HCT116 (cell line): ENCODE measurements around the gene ACSL6. TPM values are rescaled to one million over a fixed set of nuclear protein-coding genes. Genes with fewer than 3 reads are reported as not detected.

Experiments
- ATAC-seq: fragments of 200-7000 bp; cut with Tn5 transposase; 2 replicates; pipeline ENCODE4 v1.9.1; 2020; ENCODE audit warnings: mild to moderate bottlenecking, moderate library complexity
- BruUV-seq: library from RNA; stranded (reverse); fragments of 400-500 nt; replicated peaks from 2 replicates; lab custom pipeline; 2021; lab: Mats Ljungman, UMichigan
- CTCF ChIA-PET: fragments of 300-600 bp; sonication (Branson Sonifier 250); formaldehyde crosslinking; loops from one replicate; lab custom pipeline; 2021; ENCODE audit warnings: antibody characterized with exemption; lab: Charles Lee
- POLR2A ChIA-PET: fragments of 300-600, 350-600 bp; sonication (Branson Sonifier 250); formaldehyde crosslinking; loops from one replicate; lab custom pipeline; 2021; ENCODE audit warnings: antibody characterized with exemption; lab: Charles Lee
- RAD21 ChIA-PET, 2 experiments: fragments of 300-600 bp; sonication (Branson Sonifier 250); formaldehyde crosslinking; loops; one replicate each; lab custom pipeline; 2023; ENCODE audit warnings: low total read pairs in 2 of 2; ENCODE audit not compliant: uncharacterized antibody in 2 of 2, unreplicated experiment in 2 of 2, low non-redundant PET in 1 of 2; lab: Charles Lee
- DNase-seq: peaks from one replicate; pipeline ENCODE4 v3.0.0-alpha.2; 2010; ENCODE audit warnings: low read depth, low spot score
- H2AFZ ChIP-seq: fragments of 200-600 bp; shearing (Covaris generic), sonication (generic); 2 replicates; pipeline ENCODE4 v1.6.1; 2017; ENCODE audit warnings: low read depth, mixed run types, mixed read lengths, antibody characterized with exemption, low read length; ENCODE audit not compliant: poor library complexity, severe bottlenecking
- H3K27ac ChIP-seq: 2 replicates; pipeline ENCODE4 v1.5.1; 2012; ENCODE audit warnings: low read depth, low read length
- H3K27me3 ChIP-seq: fragments of 200-600 bp; sonication (generic); 2 replicates; pipeline ENCODE4 v1.6.1; 2016; ENCODE audit warnings: mixed run types, low read length, mixed read lengths; ENCODE audit not compliant: insufficient read depth
- H3K36me3 ChIP-seq, 2 experiments: fragments of 200-500 bp in 1 of 2; fragments of 200-600 bp in 1 of 2; sonication (Bioruptor generic) in 1 of 2; sonication (generic) in 1 of 2; 2 replicates each; pipeline versions ENCODE4 v1.5.1 to v1.6.1; 2014 to 2016; ENCODE audit warnings: low read length in 2 of 2, inconsistent platforms in 1 of 2, mixed read lengths in 1 of 2, mixed run types in 1 of 2; ENCODE audit not compliant: insufficient read depth in 2 of 2, control insufficient read depth in 1 of 2
- H3K4me1 ChIP-seq, 2 experiments: fragments of 200-600 bp in 1 of 2; sonication (generic) in 1 of 2; 2 replicates each; pipeline versions ENCODE4 v1.5.1 to v1.6.1; 2012 to 2017; ENCODE audit warnings: low read length in 2 of 2, inconsistent platforms in 1 of 2, mild to moderate bottlenecking in 1 of 2, mixed read lengths in 1 of 2, mixed run types in 1 of 2, moderate library complexity in 1 of 2; ENCODE audit not compliant: insufficient read depth in 2 of 2, control insufficient read depth in 1 of 2
- H3K4me2 ChIP-seq: fragments of 200-600 bp; sonication (generic); 2 replicates; pipeline ENCODE4 v1.6.1; 2017; ENCODE audit warnings: mixed run types, low read length, mixed read lengths
- H3K4me3 ChIP-seq, 2 experiments: fragments of 200-600 bp in 1 of 2; sonication (generic) in 1 of 2; replicated peaks in 1 of 2; 2 replicates each; pipeline ENCODE4 v1.5.1; 2011 to 2016; ENCODE audit warnings: low read length in 2 of 2, control low read depth in 1 of 2, low read depth in 1 of 2, mild to moderate bottlenecking in 1 of 2, mixed read lengths in 1 of 2, mixed run types in 1 of 2
- H3K79me2 ChIP-seq: fragments of 200-600 bp; sonication (generic); 2 replicates; pipeline ENCODE4 v1.6.1; 2017; ENCODE audit warnings: mild to moderate bottlenecking, mixed run types, low read length, moderate library complexity, mixed read lengths; ENCODE audit not compliant: insufficient read depth
- H3K9ac ChIP-seq: fragments of 200-600 bp; sonication (generic); 2 replicates; pipeline ENCODE4 v1.6.1; 2016; ENCODE audit warnings: low read length, mixed read lengths
- H3K9me2 ChIP-seq: fragments of 200-600 bp; sonication (generic), shearing (Covaris generic); 2 replicates; pipeline ENCODE4 v1.6.1; 2017; ENCODE audit warnings: mixed run types, mild to moderate bottlenecking, moderate library complexity; ENCODE audit not compliant: insufficient read depth
- H3K9me3 ChIP-seq, 2 experiments: fragments of 200-500 bp in 1 of 2; fragments of 200-600 bp in 1 of 2; sonication (Bioruptor generic) in 1 of 2; sonication (generic) in 1 of 2; 2 replicates each; pipeline ENCODE4 v1.6.1; 2014 to 2017; ENCODE audit warnings: low read length in 2 of 2, mixed read lengths in 2 of 2, inconsistent platforms in 1 of 2, low read depth in 1 of 2, mild to moderate bottlenecking in 1 of 2, mixed run types in 1 of 2, moderate library complexity in 1 of 2; ENCODE audit not compliant: control insufficient read depth in 1 of 2, insufficient read depth in 1 of 2
- H4K20me1 ChIP-seq: fragments of 200-600 bp; sonication (generic), shearing (Covaris generic); 2 replicates; pipeline ENCODE4 v1.6.1; 2017; ENCODE audit warnings: mixed run types, mild to moderate bottlenecking, moderate library complexity; ENCODE audit not compliant: insufficient read depth
- CBX3 ChIP-seq: IDR thresholded peaks from 2 replicates; pipeline ENCODE4 v1.6.1; 2012; ENCODE audit warnings: low read depth
- EGR1 ChIP-seq: IDR thresholded peaks from 2 replicates; pipeline ENCODE4 v1.6.1; 2012; ENCODE audit warnings: low read depth
- EZH2 ChIP-seq: fragments of 200-600 bp; sonication (generic); IDR thresholded peaks from 2 replicates; pipeline ENCODE4 v1.6.1; 2017; ENCODE audit warnings: antibody characterized with exemption, mixed run types
- FOSL1 ChIP-seq: IDR thresholded peaks from 2 replicates; pipeline ENCODE4 v1.6.1; 2012; ENCODE audit warnings: low read depth
- JUND ChIP-seq: IDR thresholded peaks from 2 replicates; pipeline ENCODE4 v1.6.1; 2012
- POLR2A ChIP-seq: IDR thresholded peaks from 2 replicates; pipeline ENCODE4 v1.7.0; 2011; ENCODE audit warnings: borderline replicate concordance; ENCODE audit not compliant: insufficient read depth, insufficient read length; ENCODE audit errors: extremely low read depth
- RAD21 ChIP-seq: IDR thresholded peaks from 2 replicates; pipeline ENCODE4 v1.6.1; 2012; ENCODE audit warnings: low read depth, mild to moderate bottlenecking
- SIN3A ChIP-seq: IDR thresholded peaks from 2 replicates; pipeline ENCODE4 v1.6.1; 2012; ENCODE audit warnings: low read depth
- SRF ChIP-seq: IDR thresholded peaks from 2 replicates; pipeline ENCODE4 v1.6.1; 2012; ENCODE audit warnings: low read depth
- TCF7L2 ChIP-seq: IDR thresholded peaks from 2 replicates; pipeline ENCODE4 v1.7.0; 2011; ENCODE audit warnings: borderline replicate concordance, inconsistent platforms; ENCODE audit not compliant: insufficient read depth, insufficient read length; ENCODE audit errors: extremely low read depth
- YY1 ChIP-seq: IDR thresholded peaks from 2 replicates; pipeline ENCODE4 v1.6.1; 2011; ENCODE audit warnings: low read length, low read depth, moderate library complexity, mild to moderate bottlenecking; ENCODE audit not compliant: insufficient replicate concordance; ENCODE audit errors: extremely low read depth
- ZFX ChIP-seq: fragments of 450-650 bp; IDR thresholded peaks from 2 replicates; pipeline ENCODE4 v1.6.1; 2017
- ZNF274 ChIP-seq: fragments of 200-500 bp; sonication (Bioruptor generic); IDR thresholded peaks from 2 replicates; pipeline ENCODE4 v1.6.1; 2014; ENCODE audit warnings: mild to moderate bottlenecking, low read depth, low read length, inconsistent platforms
- intact Hi-C: fragments of 100-400 bp; cut with micrococcal nuclease; formaldehyde crosslinking; loops from 2 replicates; pipeline ENCODE4 v1.10.0; 2022
- total RNA-seq: library from RNA; stranded (reverse); gene quantifications from one replicate; pipeline ENCODE4 v1.2.1, GENCODE V29; 2021; ENCODE audit not compliant: unreplicated experiment
- TF ChIP-seq, protein P1 (sequence below): IDR thresholded peaks from 2 replicates; pipeline ENCODE4 v1.6.1; 2011; ENCODE audit warnings: mild to moderate bottlenecking, low read length, moderate library complexity; ENCODE audit not compliant: insufficient replicate concordance; ENCODE audit errors: extremely low read depth
- TF ChIP-seq, protein P2 (sequence below): IDR thresholded peaks from 2 replicates; pipeline ENCODE4 v1.6.1; 2012; ENCODE audit warnings: low read depth

ACSL6 gene
- total RNA-seq, 1 experiment from 2014 or later = 2.3 TPM

DNA sequence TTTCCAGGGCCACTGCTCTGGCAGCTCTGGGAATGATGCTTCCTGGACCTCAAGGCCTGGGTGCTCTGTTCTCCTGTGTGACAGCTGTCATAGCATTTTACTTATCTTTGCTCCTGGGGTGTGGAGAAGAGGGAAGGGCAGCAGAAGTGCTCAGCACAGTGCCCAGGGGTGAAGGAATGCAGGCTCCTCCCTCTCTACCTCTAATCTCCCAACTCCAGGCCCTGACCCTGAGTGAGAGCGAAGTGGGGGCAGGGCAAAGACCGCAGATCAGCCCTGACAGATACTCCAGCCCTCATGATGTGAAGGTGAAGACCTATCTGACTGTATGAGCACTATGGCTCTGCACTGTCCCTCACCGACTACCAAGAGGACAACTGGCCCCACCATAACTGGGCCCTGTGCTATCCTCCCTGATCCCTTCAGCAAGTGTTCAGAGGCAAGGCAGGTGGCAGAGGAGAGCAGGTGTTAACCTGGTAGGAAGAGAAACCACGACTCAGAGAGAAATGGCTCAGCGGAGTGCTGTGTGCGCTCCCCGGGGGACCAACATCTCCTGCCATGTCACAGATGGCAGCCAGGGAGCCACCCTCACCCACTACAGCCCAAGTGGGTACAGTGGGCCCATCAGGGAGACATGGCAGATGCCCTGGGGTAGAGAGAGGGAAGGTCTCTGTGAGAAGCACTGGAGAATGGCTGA is 16.8 kb downstream of the ACSL6 start:
- ChIA-PET CTCF (no interaction called here), POLR2A (no interaction called here)

More for the DNA sequence above, 16.8 kb downstream of the ACSL6 start:
- intact Hi-C loops = no loop called here
- Histone ChIP-seq H3K27me3 (no peaks in the 10 kb centered on the region), H3K27ac (no peak overlapping the region), H3K4me2 (no peak overlapping the region), H3K4me1 (no peaks in the 10 kb centered on the region), H3K36me3 (no peaks in the 10 kb centered on the region), H2AFZ (no peak overlapping the region), H4K20me1 (no peaks in the 10 kb centered on the region), H3K4me3 (no peak overlapping the region), H3K9me3 (no peaks in the 10 kb centered on the region), H3K79me2 (no peaks in the 10 kb centered on the region), H3K9me2 (no peaks in the 10 kb centered on the region), H3K9ac (no peak overlapping the region)
- RAD21 ChIA-PET = no interaction called here
- ATAC-seq (no peak), DNase-seq (no peak)
- no TSS peak for BruUV-seq
- TF ChIP-seq EZH2 = no peak
- no peak for TF ChIP-seq RAD21
- TF ChIP-seq, protein P1, sequence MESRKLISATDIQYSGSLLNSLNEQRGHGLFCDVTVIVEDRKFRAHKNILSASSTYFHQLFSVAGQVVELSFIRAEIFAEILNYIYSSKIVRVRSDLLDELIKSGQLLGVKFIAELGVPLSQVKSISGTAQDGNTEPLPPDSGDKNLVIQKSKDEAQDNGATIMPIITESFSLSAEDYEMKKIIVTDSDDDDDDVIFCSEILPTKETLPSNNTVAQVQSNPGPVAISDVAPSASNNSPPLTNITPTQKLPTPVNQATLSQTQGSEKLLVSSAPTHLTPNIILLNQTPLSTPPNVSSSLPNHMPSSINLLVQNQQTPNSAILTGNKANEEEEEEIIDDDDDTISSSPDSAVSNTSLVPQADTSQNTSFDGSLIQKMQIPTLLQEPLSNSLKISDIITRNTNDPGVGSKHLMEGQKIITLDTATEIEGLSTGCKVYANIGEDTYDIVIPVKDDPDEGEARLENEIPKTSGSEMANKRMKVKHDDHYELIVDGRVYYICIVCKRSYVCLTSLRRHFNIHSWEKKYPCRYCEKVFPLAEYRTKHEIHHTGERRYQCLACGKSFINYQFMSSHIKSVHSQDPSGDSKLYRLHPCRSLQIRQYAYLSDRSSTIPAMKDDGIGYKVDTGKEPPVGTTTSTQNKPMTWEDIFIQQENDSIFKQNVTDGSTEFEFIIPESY = no peak
- no peak for TF ChIP-seq EGR1
- TF ChIP-seq TCF7L2 = no peak
- no peak for TF ChIP-seq FOSL1
- TF ChIP-seq JUND = no peak
- no peak for TF ChIP-seq CBX3
- TF ChIP-seq YY1 = no peak
- TF ChIP-seq ZNF274 = no peak
- TF ChIP-seq ZFX = no peak
- no peak for TF ChIP-seq SRF
- TF ChIP-seq, protein P2, sequence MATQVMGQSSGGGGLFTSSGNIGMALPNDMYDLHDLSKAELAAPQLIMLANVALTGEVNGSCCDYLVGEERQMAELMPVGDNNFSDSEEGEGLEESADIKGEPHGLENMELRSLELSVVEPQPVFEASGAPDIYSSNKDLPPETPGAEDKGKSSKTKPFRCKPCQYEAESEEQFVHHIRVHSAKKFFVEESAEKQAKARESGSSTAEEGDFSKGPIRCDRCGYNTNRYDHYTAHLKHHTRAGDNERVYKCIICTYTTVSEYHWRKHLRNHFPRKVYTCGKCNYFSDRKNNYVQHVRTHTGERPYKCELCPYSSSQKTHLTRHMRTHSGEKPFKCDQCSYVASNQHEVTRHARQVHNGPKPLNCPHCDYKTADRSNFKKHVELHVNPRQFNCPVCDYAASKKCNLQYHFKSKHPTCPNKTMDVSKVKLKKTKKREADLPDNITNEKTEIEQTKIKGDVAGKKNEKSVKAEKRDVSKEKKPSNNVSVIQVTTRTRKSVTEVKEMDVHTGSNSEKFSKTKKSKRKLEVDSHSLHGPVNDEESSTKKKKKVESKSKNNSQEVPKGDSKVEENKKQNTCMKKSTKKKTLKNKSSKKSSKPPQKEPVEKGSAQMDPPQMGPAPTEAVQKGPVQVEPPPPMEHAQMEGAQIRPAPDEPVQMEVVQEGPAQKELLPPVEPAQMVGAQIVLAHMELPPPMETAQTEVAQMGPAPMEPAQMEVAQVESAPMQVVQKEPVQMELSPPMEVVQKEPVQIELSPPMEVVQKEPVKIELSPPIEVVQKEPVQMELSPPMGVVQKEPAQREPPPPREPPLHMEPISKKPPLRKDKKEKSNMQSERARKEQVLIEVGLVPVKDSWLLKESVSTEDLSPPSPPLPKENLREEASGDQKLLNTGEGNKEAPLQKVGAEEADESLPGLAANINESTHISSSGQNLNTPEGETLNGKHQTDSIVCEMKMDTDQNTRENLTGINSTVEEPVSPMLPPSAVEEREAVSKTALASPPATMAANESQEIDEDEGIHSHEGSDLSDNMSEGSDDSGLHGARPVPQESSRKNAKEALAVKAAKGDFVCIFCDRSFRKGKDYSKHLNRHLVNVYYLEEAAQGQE = no peak
- TF ChIP-seq SIN3A = no peak
- no peak for TF ChIP-seq POLR2A
